Measurements from ENCODE around the gene IFIH1.

IFIH1 gene

GRCh38 chr2:162312853-162313252 lies 5.6 kb downstream of the IFIH1 start:
- in situ Hi-C loops (cut with MboI; ENCODE audit: low sequenced_read_pairs), result no loop called here

GRCh38 chr2:162308747-162309503 lies 9.6 kb downstream of the IFIH1 start:
- in situ Hi-C loops (cut with MboI; ENCODE audit: low sequenced_read_pairs), result no loop called here

GRCh38 chr2:162305901-162306300 lies 12.6 kb downstream of the IFIH1 start:
- in situ Hi-C loops (cut with MboI; ENCODE audit: low sequenced_read_pairs), result no loop called here

GRCh38 chr2:162301877-162302276 lies 16.6 kb downstream of the IFIH1 start:
- in situ Hi-C loops (cut with MboI; ENCODE audit: low sequenced_read_pairs), result no loop called here

GRCh38 chr2:162301151-162301804 lies 17.2 kb downstream of the IFIH1 start:
- in situ Hi-C loops (cut with MboI; ENCODE audit: low sequenced_read_pairs), result no loop called here

GRCh38 chr2:162300266-162300665 lies 18.2 kb downstream of the IFIH1 start:
- in situ Hi-C loops (cut with MboI; ENCODE audit: low sequenced_read_pairs), result no loop called here

- in situ Hi-C loops (cut with MboI; ENCODE audit: low sequenced_read_pairs), result no loop called here
Observed at GRCh38 chr2:162298669-162299335, 19.7 kb downstream of the IFIH1 start.

- in situ Hi-C loops (cut with MboI; ENCODE audit: low sequenced_read_pairs), result no loop called here
Observed at GRCh38 chr2:162297925-162298552, 20.4 kb downstream of the IFIH1 start.

- in situ Hi-C loops (cut with MboI; ENCODE audit: low sequenced_read_pairs), result no loop called here
Observed at GRCh38 chr2:162295009-162295408, 23.5 kb downstream of the IFIH1 start.

GRCh38 chr2:162293122-162293786 lies 25.2 kb downstream of the IFIH1 start:
- in situ Hi-C loops (cut with MboI; ENCODE audit: low sequenced_read_pairs), result no loop called here

GRCh38 chr2:162291748-162292147 lies 26.7 kb downstream of the IFIH1 start:
- in situ Hi-C loops (cut with MboI; ENCODE audit: low sequenced_read_pairs), result no loop called here

- in situ Hi-C loops (cut with MboI; ENCODE audit: low sequenced_read_pairs), result no loop called here
Observed at GRCh38 chr2:162282765-162283425, 35.6 kb downstream of the IFIH1 start.

GRCh38 chr2:162280654-162281053 lies 37.8 kb downstream of the IFIH1 start:
- in situ Hi-C loops (cut with MboI; ENCODE audit: low sequenced_read_pairs), result no loop called here

- in situ Hi-C loops (cut with MboI; ENCODE audit: low sequenced_read_pairs), result no loop called here
Observed at GRCh38 chr2:162277381-162277780, 41.1 kb downstream of the IFIH1 start.

GRCh38 chr2:162267996-162268395 lies 50.5 kb downstream of the IFIH1 start:
- in situ Hi-C loops (cut with MboI; ENCODE audit: low sequenced_read_pairs), result no loop called here

GRCh38 chr2:162267496-162267895 lies 51.0 kb downstream of the IFIH1 start:
- in situ Hi-C loops (cut with MboI; ENCODE audit: low sequenced_read_pairs), result no loop called here

GRCh38 chr2:162266460-162266760 lies 52.1 kb downstream of the IFIH1 start:
- in situ Hi-C loops (cut with MboI; ENCODE audit: low sequenced_read_pairs), result no loop called here

- in situ Hi-C loops (cut with MboI; ENCODE audit: low sequenced_read_pairs), result no loop called here
Observed at GRCh38 chr2:162265666-162266459, 52.6 kb downstream of the IFIH1 start.

GRCh38 chr2:162261032-162261945 lies 57.2 kb downstream of the IFIH1 start:
- in situ Hi-C loops (cut with MboI; ENCODE audit: low sequenced_read_pairs), result no loop called here
